ENCODE data around the gene RPS19. TPM values are rescaled to one million over a fixed set of nuclear protein-coding genes. Genes with fewer than 3 reads are reported as not detected.
A peak's percentile ranks its signal among the peaks of the same experiment; 100 is the strongest.

RPS19 gene
- total RNA-seq = 1,000 to 10,000 TPM; 1,179 to 1,248 TPM

DNA sequence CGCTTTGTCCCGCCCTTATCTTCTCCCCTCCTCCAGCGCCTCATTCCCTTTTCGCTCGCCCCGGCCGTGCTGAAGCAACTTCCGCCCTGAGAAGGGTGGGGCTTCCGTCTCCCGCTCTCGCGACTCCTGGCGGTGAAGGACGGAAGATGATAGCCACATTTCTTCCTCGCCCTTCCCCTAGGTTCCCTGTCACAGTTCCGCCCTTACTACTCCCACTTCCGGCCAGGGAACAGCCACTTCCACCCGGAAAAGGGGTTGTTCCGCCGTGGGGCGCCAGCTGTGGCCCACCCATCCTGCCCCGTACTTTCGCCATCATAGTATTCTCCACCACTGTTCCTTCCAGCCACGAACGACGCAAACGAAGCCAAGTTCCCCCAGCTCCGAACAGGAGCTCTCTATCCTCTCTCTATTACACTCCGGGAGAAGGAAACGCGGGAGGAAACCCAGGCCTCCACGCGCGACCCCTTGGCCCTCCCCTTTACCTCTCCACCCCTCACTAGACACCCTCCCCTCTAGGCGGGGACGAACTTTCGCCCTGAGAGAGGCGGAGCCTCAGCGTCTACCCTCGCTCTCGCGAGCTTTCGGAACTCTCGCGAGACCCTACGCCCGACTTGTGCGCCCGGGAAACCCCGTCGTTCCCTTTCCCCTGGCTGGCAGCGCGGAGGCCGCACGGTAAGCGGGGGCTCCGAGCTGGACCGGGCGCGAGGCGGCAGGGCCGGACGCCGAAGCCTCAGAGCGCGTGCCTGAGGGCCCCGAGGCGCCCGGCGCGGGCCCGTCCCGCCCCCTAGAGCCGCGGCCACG lies at the start of gene RPS19:
TSS of gene RPS19 (plus strand) at position 638 of the 801 bp plus-strand sequence. CDS start 520 bp downstream, outside the sequence.
- DNase-seq (ENCODE audit: low spot score) = peak; percentile 98
- Histone ChIP-seq H3K4me3 (peak within 1 kb of the TSS; percentile 93 to 99), H3K27me3 (replicated peaks; ENCODE audit: insufficient read depth) (no peaks in the 10 kb centered on the region), H3K9me3 (no peaks in the 10 kb centered on the region), H3K27ac (peak within 1 kb of the TSS; percentile 96), H3K36me3 (peaks cover 2 to 8% of the 10 kb centered on the region in 2 donors), H3K4me1 (replicated peaks) (peaks cover 9% of the 10 kb centered on the region)
- TF ChIP-seq, protein P1, sequence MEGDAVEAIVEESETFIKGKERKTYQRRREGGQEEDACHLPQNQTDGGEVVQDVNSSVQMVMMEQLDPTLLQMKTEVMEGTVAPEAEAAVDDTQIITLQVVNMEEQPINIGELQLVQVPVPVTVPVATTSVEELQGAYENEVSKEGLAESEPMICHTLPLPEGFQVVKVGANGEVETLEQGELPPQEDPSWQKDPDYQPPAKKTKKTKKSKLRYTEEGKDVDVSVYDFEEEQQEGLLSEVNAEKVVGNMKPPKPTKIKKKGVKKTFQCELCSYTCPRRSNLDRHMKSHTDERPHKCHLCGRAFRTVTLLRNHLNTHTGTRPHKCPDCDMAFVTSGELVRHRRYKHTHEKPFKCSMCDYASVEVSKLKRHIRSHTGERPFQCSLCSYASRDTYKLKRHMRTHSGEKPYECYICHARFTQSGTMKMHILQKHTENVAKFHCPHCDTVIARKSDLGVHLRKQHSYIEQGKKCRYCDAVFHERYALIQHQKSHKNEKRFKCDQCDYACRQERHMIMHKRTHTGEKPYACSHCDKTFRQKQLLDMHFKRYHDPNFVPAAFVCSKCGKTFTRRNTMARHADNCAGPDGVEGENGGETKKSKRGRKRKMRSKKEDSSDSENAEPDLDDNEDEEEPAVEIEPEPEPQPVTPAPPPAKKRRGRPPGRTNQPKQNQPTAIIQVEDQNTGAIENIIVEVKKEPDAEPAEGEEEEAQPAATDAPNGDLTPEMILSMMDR (IDR thresholded peaks at IDR 0.05) = peak; percentile 66 to 97 (median 80)
- TF ChIP-seq POLR2AphosphoS5 (IDR thresholded peaks at IDR 0.05) (peak; percentile 92), POLR2A (IDR thresholded peaks at IDR 0.05) (peak; percentile 51)
- intact Hi-C loops (cut with DNase I) = loop anchor here (1.0 to 5.0 kb wide), 2 partner anchors 24 to 97 kb away; partner anchors contain the start of gene RABAC1
- under 1% methylated on average over 56 of the region's 76 CpGs for WGBS

DNA sequence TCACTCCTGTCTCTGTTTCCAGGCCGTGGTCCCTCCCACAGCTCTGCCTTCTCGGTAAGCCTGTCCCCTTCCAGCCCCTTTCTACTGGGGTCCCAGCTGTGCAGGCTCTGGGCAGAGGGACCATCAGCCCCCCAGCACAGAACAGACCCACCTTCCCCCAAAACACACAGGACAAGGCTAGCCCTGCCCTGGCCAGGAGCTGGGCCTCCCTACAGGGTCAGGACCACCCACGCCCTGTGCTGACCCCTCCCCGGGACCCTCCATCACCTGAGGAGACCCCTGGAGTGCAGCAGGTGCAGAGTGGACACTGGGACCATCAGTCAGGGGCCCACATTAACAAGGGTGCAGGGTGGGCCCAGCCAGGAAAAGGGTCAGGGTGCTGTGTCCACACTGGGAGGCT lies 49.8 kb upstream of the RPS19 start:
- H3K27me3 ChIP-seq (replicated peaks; ENCODE audit: insufficient read depth) = no peaks in the 10 kb centered on the region
- no peak for DNase-seq (ENCODE audit: low spot score)
- intact Hi-C loops (cut with DNase I) = no loop called here
- 74% methylated on average over 4 of the region's 4 CpGs for WGBS
- no peaks in the 10 kb centered on the region for H3K4me1 ChIP-seq (replicated peaks)
- no peak for TF ChIP-seq POLR2A (IDR thresholded peaks at IDR 0.05)
- TF ChIP-seq POLR2AphosphoS5 (IDR thresholded peaks at IDR 0.05) = no peak
- TF ChIP-seq, protein P1 (IDR thresholded peaks at IDR 0.05) = no peak
- H3K36me3 ChIP-seq = no peaks in the 10 kb centered on the region
- no peak overlapping the region for H3K27ac ChIP-seq
- H3K4me3 ChIP-seq = no peak overlapping the region
- no peaks in the 10 kb centered on the region for H3K9me3 ChIP-seq

DNA sequence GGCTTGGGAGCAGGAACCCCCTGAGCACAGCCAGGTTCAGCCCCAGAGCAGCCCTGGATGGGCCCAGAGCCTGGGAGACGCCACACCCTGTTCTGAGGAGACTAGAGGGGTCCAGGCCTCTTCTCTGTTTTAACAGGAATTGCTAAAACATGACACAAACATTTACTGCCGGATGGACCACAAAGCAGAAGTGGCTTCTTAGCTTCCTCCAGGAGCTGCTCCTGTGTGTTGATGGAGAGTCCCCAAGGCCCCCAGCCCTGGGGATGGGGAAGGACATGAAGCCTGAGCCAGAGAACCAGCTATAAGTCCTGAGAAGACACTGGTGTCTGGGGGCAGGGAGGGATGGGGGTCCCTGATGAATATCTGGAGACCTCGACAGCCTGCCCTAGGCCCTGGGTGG lies 49.0 kb upstream of the RPS19 start:
- intact Hi-C loops (cut with DNase I) = no loop called here
- 65% methylated on average over 3 of the region's 3 CpGs for WGBS
- Histone ChIP-seq H3K27me3 (replicated peaks; ENCODE audit: insufficient read depth) (no peaks in the 10 kb centered on the region), H3K27ac (no peak overlapping the region), H3K36me3 (no peaks in the 10 kb centered on the region), H3K9me3 (no peaks in the 10 kb centered on the region), H3K4me1 (replicated peaks) (no peaks in the 10 kb centered on the region), H3K4me3 (no peak overlapping the region)
- no peak for DNase-seq (ENCODE audit: low spot score)
- TF ChIP-seq POLR2A (IDR thresholded peaks at IDR 0.05) = no peak
- TF ChIP-seq, protein P1 (IDR thresholded peaks at IDR 0.05) = no peak
- no peak for TF ChIP-seq POLR2AphosphoS5 (IDR thresholded peaks at IDR 0.05)

DNA sequence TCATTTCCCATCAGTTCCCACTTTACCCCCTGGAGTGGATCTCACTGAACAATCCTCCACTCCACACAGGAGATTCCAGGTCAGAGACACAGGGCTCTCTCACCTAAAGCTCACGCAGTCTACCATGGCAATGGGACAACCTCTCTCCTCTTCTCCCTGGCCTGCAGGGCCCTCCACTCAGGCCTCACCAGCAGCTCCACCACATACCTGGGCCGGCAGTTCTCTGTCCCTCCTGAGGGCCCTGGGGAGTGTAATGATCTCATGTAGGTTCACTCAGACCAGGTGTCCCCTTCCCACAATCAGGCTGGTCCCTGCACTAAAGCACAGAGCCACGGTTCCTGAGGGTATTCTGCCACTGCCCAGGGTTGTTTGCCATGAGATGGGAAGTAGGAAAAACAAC lies 48.1 kb upstream of the RPS19 start:
- intact Hi-C loops (cut with DNase I) = no loop called here
- Histone ChIP-seq H3K27ac (no peak overlapping the region), H3K9me3 (no peaks in the 10 kb centered on the region), H3K4me3 (no peak overlapping the region), H3K27me3 (replicated peaks; ENCODE audit: insufficient read depth) (no peaks in the 10 kb centered on the region), H3K36me3 (no peaks in the 10 kb centered on the region), H3K4me1 (replicated peaks) (no peaks in the 10 kb centered on the region)
- DNase-seq (ENCODE audit: low spot score) = no peak
- WGBS = 79% methylated on average over 3 of the region's 3 CpGs
- no peak for TF ChIP-seq POLR2AphosphoS5 (IDR thresholded peaks at IDR 0.05)
- TF ChIP-seq POLR2A (IDR thresholded peaks at IDR 0.05) = no peak
- TF ChIP-seq, protein P1 (IDR thresholded peaks at IDR 0.05) = no peak

DNA sequence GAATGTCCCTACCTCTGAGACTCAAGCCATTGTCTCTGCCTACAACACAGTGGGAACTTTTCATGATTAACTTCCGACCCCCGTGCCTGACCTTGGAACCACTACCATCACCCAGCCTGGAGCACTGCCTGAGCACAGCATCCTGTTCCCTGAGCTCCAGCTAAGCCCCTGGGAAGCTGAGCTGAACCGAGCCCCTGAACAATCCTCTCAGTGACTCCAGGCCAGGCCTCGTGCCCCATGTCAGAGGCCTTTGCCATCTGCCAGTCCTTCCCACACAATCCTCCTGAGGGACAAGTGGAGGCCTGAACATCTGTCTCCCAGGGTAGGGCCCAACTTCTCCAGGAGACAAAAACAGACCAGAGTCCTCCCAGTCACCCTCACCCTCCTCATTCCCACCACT lies 46.1 kb upstream of the RPS19 start:
- no peaks in the 10 kb centered on the region for H3K4me1 ChIP-seq (replicated peaks)
- no peaks in the 10 kb centered on the region for H3K27me3 ChIP-seq (replicated peaks; ENCODE audit: insufficient read depth)
- TF ChIP-seq POLR2A (IDR thresholded peaks at IDR 0.05) (no peak), POLR2AphosphoS5 (IDR thresholded peaks at IDR 0.05) (no peak)
- TF ChIP-seq, protein P1 (IDR thresholded peaks at IDR 0.05) = no peak
- DNase-seq (ENCODE audit: low spot score) = no peak
- H3K27ac ChIP-seq = no peak overlapping the region
- H3K9me3 ChIP-seq = no peaks in the 10 kb centered on the region
- no peaks in the 10 kb centered on the region for H3K36me3 ChIP-seq
- intact Hi-C loops (cut with DNase I) = no loop called here
- WGBS = 73% methylated on average over 4 of the region's 4 CpGs
- no peak overlapping the region for H3K4me3 ChIP-seq

Data from prostate gland (tissue), 2 donors.